RWPE1 (cell line): Measurements from ENCODE around the gene PARN.
A peak's percentile ranks its signal among the peaks of the same experiment; 100 is the strongest.

ENCODE experiments used
- CTCF ChIA-PET: fragments of 350-600 bp; sonication (Branson Sonifier 250); formaldehyde crosslinking; extraction: SDS; loops from one replicate; lab custom pipeline; 2021; lab: Yijun Ruan, JAX
- POLR2A ChIA-PET: fragments of 400-600 bp; formaldehyde crosslinking; extraction: SDS; loops from one replicate; lab custom pipeline; 2020; ENCODE audit warnings: antibody characterized with exemption; ENCODE audit not compliant: low non-redundant PET; lab: Yijun Ruan, JAX
- DNase-seq: peaks from one replicate; pipeline ENCODE4 v3.0.0; 2012; ENCODE audit warnings: low spot score
- H3K27ac ChIP-seq: fragments of 450-650 bp; 2 replicates; pipeline ENCODE4 v1.5.1; 2017
- CTCF ChIP-seq: fragments of 450-650 bp; conservative IDR thresholded peaks from 2 replicates; pipeline ENCODE4 v1.5.1; 2017; ENCODE audit warnings: low read depth, mild to moderate bottlenecking

Gene PARN

GRCh38 chr16:14538604-14539003 is 91.5 kb downstream of the PARN start:
- no peak for DNase-seq
- ChIA-PET CTCF (interaction anchor here (1.1 kb wide), 1 partner anchor 11 kb away, joined by 3 read pairs; no protein-coding TSS in a partner anchor), POLR2A (no interaction called here)
- no peak for TF ChIP-seq CTCF
- H3K27ac ChIP-seq: no peak overlapping the region

- TF ChIP-seq CTCF: no peak
- DNase-seq: no peak
- ChIA-PET POLR2A (no interaction called here), CTCF (interaction anchor here (0.6 to 1.0 kb wide), 4 partner anchors 64 to 401 kb away, joined by 3 to 5 read pairs (median 5); no protein-coding TSS in a partner anchor)
- H3K27ac ChIP-seq: no peak overlapping the region
Observed at GRCh38 chr16:14531613-14532012, 98.4 kb downstream of the PARN start.

- CTCF ChIA-PET: interaction anchor here (0.6 kb wide), 1 partner anchor 65 kb away, joined by 5 read pairs; no protein-coding TSS in a partner anchor
- TF ChIP-seq CTCF: no peak
- no peak overlapping the region for H3K27ac ChIP-seq
- DNase-seq: no peak
- POLR2A ChIA-PET: no interaction called here
Observed at GRCh38 chr16:14531101-14531500, 99.0 kb downstream of the PARN start.

- peak overlapping the region; percentile 19 for H3K27ac ChIP-seq
- ChIA-PET CTCF (no interaction called here), POLR2A (no interaction called here)
- no peak for TF ChIP-seq CTCF
- DNase-seq: no peak
Observed at GRCh38 chr16:14530046-14530445, 100.0 kb downstream of the PARN start.

- peak overlapping the region; percentile 48; the same call in 1 of the 2 replicates for H3K27ac ChIP-seq
- peak; percentile 72 for TF ChIP-seq CTCF
- ChIA-PET POLR2A (no interaction called here), CTCF (interaction anchor here (0.7 to 0.8 kb wide), 2 partner anchors 163 to 165 kb away, joined by 3 read pairs; no protein-coding TSS in a partner anchor)
- peak; percentile 57 for DNase-seq
Observed at GRCh38 chr16:14529010-14529669, 100.9 kb downstream of the PARN start.

GRCh38 chr16:14528306-14528705 is 101.8 kb downstream of the PARN start:
- TF ChIP-seq CTCF: no peak
- ChIA-PET CTCF (interaction anchor here (0.5 to 0.8 kb wide), 4 partner anchors 116 to 243 kb away, joined by 3 to 5 read pairs (median 3); no protein-coding TSS in a partner anchor), POLR2A (no interaction called here)
- DNase-seq: no peak
- H3K27ac ChIP-seq: no peak overlapping the region
